Measurements from ENCODE around the gene ZNF253.
"Not testable (repeated sequence)": the region's sequence is repeated elsewhere in the genome, so short reads cannot be mapped to it uniquely, and the experiment has no call there.

ZNF253 gene

GRCh38 chr19:19900139-19900728, 34.6 kb downstream of the ZNF253 start:
- peak; percentile 53 for DNase-seq

DNA sequence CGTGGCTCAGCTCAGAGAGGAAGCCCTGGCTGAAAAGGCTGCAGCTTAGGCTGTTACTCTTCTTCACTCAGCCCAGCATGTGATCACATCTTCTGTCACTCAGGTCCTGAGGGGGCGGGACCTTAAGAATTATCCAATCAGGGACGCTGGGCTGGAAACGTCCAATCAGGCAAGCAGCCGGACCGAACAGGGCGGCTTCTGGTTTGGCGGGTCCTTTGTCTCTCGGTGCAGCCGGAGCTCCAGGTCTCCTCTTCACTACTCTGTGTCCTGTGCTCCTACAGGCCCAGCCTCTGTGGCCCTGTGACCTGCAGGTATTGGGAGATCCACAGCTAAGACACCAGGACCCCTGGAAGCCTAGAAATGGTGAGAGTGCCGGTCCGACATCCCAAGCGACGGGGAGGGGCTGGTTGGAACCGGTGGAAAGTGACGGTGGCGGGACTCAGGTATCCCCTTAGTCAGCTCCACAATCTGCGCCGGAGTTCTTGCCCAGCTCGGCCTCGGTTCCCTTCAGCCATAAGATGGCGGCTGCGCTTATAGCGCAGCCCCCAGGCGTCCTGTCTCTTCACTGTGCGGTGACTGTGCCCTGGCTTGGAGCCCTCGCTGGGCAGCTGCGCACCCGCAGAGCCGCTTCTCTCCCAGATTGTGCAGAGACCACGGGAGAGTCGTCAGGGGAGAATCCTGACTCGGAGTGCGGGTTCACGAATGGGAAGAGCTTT, 35.2 kb downstream of the ZNF253 start, which contains the start of gene ZNF93:
Gene ZNF93 (plus strand): TSS at position 218 of the 716 bp plus-strand sequence. CDS start 143 bp downstream, at position 361.
- peak; percentile 97 for DNase-seq

GRCh38 chr19:19907551-19907950, 41.9 kb downstream of the ZNF253 start:
- not testable (repeated sequence) for DNase-seq

DNA sequence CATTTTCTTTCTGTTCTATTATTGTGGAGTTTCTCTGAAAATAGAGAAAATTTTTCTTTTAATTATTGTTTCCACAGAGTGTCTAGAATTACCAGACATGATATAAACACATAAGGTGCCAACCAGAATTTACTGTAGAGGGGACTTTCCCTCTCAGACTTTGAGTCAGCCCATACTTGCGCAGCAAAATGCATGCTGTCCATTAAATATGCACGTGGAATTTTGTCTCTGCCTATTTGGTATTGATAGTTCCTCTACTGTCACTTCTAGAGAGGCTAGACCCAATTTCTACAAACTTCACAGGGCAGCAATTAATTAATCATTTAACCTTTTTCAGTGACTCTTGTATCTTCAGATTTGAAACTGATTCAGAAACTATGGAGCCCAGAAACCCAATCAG, 44.0 kb downstream of the ZNF253 start:
- DNase-seq = no peak

DNA sequence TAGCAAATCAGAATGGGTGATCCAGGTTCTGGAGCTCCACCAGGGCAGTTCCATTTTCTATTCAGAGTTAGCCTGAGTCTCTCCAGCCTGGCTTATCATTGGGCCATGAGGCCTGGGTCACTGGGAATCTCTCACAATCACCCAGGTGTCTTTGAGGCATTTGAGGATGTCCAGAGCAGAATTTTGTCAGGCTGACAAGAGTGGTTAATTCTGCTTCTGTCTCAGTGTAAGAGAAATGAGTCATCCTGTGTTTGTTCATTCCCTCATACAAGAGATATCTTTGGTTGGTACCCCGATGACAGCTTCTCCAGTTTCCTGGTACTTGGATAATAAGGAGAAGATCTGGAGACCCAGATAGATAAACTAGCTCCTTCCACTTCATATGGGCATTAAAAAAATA, 45.5 kb downstream of the ZNF253 start:
- no peak for DNase-seq

- no peak for DNase-seq
Observed at GRCh38 chr19:19914596-19914995, 48.9 kb downstream of the ZNF253 start.

GRCh38 chr19:19930417-19930816, 64.7 kb downstream of the ZNF253 start:
- DNase-seq = not testable (repeated sequence)

- not testable (repeated sequence) for DNase-seq
Observed at GRCh38 chr19:19933432-19934314, 68.0 kb downstream of the ZNF253 start.

DNA sequence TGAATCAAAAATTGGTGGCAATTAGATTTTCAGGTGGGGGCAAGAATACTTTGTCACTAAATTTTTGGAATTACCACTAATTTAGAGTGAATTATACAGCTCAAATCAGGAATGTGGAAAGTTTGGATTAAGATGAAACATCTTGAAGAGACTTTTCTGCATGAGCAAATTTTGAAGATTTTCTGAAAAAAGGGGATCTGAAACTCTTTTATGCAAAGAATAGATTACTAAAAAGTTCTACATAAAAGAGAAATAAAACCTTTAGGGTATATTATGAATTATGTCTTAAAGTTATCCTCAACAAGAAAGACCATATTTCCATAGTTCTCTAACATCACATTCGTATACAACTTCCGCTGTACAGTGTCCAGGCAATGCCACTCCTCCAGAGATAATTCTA, 71.7 kb downstream of the ZNF253 start:
- no peak for DNase-seq

DNA sequence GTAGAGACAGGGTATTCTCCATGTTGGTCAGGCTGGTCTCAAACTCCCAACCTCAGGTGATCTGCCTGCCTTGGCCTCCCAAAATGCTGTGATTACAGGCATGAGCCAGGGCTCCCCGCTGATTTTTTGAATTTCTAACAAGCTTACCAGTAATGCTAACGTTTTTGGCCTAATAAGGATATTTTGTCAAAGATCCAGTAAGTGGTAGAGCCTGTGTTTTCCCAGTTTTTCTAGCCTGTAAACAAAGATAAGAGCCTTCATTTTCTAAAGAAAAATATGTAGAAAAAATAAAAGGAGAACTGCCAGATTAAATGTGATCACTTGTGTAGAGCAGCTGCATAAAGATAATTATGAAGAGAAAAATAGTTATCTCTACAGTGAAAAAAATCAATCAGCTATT, 72.8 kb downstream of the ZNF253 start:
- no peak for DNase-seq

DNA sequence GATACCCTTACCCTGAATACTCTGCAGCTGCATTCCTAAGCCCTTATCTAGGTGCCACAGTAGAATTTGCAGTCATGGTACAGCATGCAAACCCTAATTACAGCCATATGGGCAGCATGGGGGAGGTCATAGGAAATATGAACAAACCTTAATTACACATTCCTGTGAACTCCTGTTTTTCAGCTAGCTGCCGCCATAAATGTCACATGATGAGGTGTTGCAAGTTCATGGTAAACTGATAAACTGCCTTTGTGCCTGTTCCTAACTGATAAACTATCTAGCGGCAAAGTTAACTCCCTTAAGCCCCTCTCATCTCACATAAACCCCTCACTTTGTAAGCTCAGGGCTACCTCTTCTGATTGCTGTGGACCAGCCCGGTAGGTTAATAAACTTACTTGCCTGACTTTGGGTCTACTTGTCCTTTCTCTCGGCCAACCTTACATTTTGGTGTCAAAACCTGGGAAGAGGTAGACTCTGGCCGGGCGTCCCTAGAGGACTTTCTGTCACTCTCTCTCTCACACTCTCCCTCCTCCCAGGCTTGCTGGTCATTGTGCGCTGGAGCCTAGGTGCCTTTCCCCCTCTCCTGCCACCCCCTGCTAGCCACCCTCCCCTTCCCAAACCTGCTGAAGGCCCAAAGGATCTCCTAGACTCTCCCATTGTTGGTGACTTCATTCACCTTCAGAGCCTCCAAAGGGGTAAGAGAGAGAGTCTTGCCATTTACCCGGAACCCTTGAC, 78.3 kb downstream of the ZNF253 start:
- DNase-seq = no peak
